Measurements from ENCODE around the gene USF3.

The USF3 gene

DNA sequence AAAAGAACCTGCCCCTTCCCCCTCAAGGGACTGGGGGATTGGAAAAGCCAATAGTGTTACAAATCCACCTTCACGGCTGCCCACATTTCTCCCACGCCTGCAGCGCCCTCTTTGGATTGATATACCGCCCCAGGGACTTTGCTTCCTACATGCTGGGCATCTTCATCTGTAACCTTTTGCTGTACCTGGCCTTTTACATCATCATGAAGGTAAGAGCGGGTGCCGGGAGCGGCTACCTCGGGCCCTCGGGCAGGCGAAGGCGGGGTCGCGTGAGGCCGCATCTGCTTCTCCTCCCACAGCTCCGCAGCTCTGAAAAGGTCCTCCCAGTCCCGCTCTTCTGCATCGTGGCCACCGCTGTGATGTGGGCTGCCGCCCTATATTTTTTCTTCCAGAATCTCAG, 73.1 kb downstream of the USF3 start:
- ChIA-PET CTCF (no interaction called here), POLR2A (no interaction called here)
- TF ChIP-seq, protein P1, sequence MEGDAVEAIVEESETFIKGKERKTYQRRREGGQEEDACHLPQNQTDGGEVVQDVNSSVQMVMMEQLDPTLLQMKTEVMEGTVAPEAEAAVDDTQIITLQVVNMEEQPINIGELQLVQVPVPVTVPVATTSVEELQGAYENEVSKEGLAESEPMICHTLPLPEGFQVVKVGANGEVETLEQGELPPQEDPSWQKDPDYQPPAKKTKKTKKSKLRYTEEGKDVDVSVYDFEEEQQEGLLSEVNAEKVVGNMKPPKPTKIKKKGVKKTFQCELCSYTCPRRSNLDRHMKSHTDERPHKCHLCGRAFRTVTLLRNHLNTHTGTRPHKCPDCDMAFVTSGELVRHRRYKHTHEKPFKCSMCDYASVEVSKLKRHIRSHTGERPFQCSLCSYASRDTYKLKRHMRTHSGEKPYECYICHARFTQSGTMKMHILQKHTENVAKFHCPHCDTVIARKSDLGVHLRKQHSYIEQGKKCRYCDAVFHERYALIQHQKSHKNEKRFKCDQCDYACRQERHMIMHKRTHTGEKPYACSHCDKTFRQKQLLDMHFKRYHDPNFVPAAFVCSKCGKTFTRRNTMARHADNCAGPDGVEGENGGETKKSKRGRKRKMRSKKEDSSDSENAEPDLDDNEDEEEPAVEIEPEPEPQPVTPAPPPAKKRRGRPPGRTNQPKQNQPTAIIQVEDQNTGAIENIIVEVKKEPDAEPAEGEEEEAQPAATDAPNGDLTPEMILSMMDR (IDR thresholded peaks at IDR 0.05; ENCODE audit: control extremely low read depth, extremely low read depth, low read depth, missing control alignments): no peak
- DNase-seq (ENCODE audit: extremely low spot score): no peak

DNA sequence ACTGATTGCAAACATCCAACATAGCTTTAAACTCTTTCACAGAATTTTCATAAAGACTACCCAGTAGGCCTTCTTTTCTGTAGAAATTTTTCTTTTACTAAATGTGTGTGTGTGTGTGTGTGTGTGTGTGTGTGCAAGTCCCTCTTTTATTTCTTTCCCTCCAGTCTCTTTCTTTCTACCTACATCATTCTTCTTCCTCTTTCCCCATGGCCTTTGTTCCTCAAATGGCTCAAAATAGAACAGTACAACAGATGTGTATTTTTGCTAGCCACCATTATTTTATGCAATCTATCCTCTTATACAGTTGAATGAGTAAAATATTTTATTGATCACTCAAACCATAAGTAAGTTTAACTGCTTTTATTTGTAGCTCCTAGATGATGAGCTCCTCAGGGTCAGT, 76.4 kb downstream of the USF3 start:
- POLR2A ChIA-PET: interaction anchor here (0.6 kb wide), 1 partner anchor 859 kb away, joined by 8 read pairs; no protein-coding TSS in a partner anchor
- no peak for DNase-seq (ENCODE audit: extremely low spot score)
- CTCF ChIA-PET: interaction anchor here (1.4 kb wide), 1 partner anchor 21 kb away, joined by 3 read pairs; no protein-coding TSS in a partner anchor

DNA sequence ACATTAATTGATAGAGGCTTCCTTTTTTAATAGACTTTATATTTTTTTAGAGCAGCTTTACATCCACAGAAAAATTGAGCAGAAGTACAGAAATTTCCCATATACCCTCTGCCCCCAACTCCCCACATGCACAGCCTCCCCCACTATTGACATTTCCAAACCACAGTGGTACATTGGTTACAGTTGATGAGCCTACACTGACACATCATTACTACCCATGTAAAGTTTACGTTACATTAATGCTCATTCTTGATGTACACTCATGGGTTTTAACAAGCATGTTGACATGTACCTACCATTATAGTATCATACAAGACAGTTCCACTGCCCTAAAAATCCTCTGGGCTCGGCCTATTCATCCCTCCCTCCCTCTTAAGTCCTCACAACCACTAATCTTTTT, 78.7 kb downstream of the USF3 start:
- POLR2A ChIA-PET: no interaction called here
- no peak for DNase-seq (ENCODE audit: extremely low spot score)
- TF ChIP-seq, protein P1 (IDR thresholded peaks at IDR 0.05; ENCODE audit: control extremely low read depth, extremely low read depth, low read depth, missing control alignments): no peak
- CTCF ChIA-PET: interaction anchor here (2.6 kb wide), 1 partner anchor 12 kb away, joined by 9 read pairs; no protein-coding TSS in a partner anchor

More for the DNA sequence above, 76.4 kb downstream of the USF3 start:
- TF ChIP-seq, protein P1 (IDR thresholded peaks at IDR 0.05; ENCODE audit: control extremely low read depth, extremely low read depth, low read depth, missing control alignments): no peak

DNA sequence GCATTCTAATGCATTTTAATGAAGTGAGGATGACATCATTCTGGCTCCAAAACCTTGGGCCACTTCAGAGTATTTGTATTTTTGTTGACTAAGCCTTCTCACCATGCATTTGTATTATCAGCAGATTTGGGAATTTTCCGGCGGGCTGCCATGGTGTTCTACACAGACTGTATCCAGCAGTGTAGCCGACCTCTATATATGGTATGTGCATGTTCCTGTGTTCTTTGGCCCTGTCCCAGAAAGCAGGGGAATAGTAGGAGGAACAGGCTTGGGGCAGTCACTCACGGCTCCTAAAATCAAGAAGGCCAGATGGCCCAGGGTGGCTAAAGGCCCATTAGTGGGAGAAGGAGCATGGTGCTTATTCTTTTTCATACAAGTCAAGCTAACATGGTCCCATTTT, 80.5 kb downstream of the USF3 start:
- TF ChIP-seq, protein P1 (IDR thresholded peaks at IDR 0.05; ENCODE audit: control extremely low read depth, extremely low read depth, low read depth, missing control alignments): no peak
- POLR2A ChIA-PET: no interaction called here
- CTCF ChIA-PET: interaction anchor here (0.9 to 2.6 kb wide), 5 partner anchors 8 to 22 kb away, joined by 3 to 9 read pairs (median 4); no protein-coding TSS in a partner anchor
- no peak for DNase-seq (ENCODE audit: extremely low spot score)

DNA sequence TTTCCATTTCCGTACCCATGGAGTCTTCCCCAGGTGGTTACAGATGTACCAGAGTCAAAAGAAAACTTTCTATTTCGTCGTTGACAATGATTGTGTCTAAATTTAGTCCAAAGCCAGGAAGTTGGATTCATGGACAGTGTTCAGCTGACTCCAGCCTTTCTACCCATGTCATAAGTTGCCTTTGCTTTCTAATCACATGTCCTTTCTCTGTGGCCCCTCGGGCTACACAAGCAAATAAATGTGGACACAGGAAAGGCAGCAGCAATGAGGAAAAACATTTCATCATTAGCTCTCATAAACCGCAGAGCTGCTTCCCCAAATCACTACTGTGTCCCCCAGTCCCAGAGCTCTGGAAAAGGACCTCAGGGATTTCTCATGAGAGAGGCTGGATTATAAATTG, 82.0 kb downstream of the USF3 start:
- TF ChIP-seq, protein P1 (IDR thresholded peaks at IDR 0.05; ENCODE audit: control extremely low read depth, extremely low read depth, low read depth, missing control alignments): no peak
- ChIA-PET CTCF (interaction anchor here (1.2 to 2.5 kb wide), 3 partner anchors 14 to 121 kb away, joined by 3 to 6 read pairs (median 3); no protein-coding TSS in a partner anchor), POLR2A (no interaction called here)
- no peak for DNase-seq (ENCODE audit: extremely low spot score)

DNA sequence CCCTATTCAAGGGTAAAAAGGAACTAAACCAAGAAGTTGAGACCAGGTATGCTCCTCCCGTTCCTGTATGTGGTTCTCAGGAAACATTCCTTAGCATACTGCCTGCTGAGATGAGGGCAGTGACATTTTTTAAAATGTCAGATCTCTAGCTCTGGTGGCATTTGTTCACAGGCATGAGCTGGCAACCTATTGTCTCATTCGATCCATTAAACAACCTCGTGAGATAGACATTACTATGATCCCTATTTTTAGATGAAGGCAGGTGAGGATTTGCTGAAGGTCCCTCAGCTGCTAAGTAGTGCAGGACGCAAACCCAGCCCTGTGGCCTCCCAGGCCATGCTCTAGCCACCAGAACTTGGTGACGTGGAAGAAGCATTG, 89.2 kb downstream of the USF3 start:
- POLR2A ChIA-PET: no interaction called here
- CTCF ChIA-PET: interaction anchor here (0.8 to 5.2 kb wide), 4 partner anchors 9 to 30 kb away, joined by 3 to 24 read pairs (median 7); no protein-coding TSS in a partner anchor
- DNase-seq (ENCODE audit: extremely low spot score): no peak
- TF ChIP-seq, protein P1 (IDR thresholded peaks at IDR 0.05; ENCODE audit: control extremely low read depth, extremely low read depth, low read depth, missing control alignments): no peak

Measured in GM10248 (cell line).